ENCODE measurements around the gene WDR18.

DNA sequence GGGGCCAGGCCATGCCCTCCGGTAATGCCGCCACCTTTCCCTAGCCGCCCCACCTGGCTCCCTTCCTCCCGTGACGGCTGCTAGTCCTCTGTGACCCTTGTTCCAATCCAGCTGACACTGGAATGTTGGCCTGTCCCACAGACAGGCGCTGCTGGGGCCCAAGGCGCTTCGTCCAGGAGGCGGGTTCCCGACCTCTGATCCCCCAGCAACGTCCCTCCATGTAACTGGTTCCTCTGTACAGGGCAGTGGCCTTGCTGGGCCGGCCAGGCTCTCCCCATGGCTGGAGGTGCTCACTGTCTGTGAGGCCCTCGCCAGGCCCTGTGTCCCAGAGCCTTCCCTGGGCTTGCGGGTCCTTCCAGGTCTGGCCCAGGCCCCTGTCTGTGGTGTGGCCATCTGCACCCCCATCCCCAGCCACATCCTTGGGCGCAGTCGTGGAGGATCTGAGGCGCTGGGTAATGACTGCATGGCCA, 9.3 kb downstream of the WDR18 start:
- TF ChIP-seq POLR2A (IDR thresholded peaks at IDR 0.05) (no peak), POLR2AphosphoS5 (IDR thresholded peaks at IDR 0.05) (no peak), EP300 (IDR thresholded peaks at IDR 0.05) (no peak)
- TF ChIP-seq, protein P1, sequence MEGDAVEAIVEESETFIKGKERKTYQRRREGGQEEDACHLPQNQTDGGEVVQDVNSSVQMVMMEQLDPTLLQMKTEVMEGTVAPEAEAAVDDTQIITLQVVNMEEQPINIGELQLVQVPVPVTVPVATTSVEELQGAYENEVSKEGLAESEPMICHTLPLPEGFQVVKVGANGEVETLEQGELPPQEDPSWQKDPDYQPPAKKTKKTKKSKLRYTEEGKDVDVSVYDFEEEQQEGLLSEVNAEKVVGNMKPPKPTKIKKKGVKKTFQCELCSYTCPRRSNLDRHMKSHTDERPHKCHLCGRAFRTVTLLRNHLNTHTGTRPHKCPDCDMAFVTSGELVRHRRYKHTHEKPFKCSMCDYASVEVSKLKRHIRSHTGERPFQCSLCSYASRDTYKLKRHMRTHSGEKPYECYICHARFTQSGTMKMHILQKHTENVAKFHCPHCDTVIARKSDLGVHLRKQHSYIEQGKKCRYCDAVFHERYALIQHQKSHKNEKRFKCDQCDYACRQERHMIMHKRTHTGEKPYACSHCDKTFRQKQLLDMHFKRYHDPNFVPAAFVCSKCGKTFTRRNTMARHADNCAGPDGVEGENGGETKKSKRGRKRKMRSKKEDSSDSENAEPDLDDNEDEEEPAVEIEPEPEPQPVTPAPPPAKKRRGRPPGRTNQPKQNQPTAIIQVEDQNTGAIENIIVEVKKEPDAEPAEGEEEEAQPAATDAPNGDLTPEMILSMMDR (IDR thresholded peaks at IDR 0.05), result no peak
